Measurements from ENCODE around the gene SYNE1. TPM values are rescaled to one million over a fixed set of nuclear protein-coding genes. Genes with fewer than 3 reads are reported as not detected.
A peak's percentile ranks its signal among the peaks of the same experiment; 100 is the strongest.

The SYNE1 gene
- total RNA-seq, 1 experiment from 2014 or later, result 3.0 TPM

DNA sequence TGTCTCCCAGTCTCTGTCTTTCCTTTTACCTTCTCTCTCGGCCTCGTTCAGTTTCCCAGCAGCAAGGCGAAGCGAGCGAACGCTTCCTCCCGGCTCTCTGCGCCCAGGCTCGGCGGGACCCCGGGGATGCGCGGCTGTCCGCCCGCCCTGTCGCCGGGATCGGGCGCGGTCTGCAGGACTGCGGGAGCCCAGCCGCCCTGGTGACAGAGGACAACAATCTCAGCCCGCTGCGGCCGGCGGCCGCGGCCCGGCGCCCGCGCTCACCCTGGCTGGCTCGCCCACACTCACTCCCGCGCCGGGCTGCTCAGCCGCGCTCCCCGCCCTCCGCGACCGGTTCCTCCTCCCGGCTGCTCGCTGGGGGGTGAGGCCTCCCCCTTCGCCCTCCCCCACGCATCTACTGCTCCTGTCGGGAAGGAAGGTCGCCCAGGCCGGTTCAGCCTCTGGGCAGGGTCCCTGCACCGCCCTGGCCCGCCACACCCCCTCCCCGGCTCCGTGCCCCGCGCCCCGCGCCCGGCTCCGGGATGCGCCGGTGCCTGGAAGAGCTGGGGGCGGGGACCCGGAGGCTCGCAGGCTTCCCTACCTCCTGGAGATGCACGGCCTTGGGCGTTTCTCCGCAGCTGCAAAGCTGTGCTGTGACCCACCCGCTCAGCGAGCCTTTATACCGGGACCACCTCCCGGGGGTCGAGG lies 410 bp downstream of the SYNE1 start:
- no peaks in the 10 kb centered on the region for H3K9me3 ChIP-seq (ENCODE audit: control insufficient read depth, low read depth, low read length)
- no peak overlapping the region for H2BK12ac ChIP-seq (ENCODE audit: insufficient read length, low read depth, low read length)
- peak; percentile 54 for DNase-seq
- peaks cover 0 to 3% (median 0%) of the 10 kb centered on the region in 3 experiments; a peak in 1 of 7 replicates for H3K36me3 Mint-ChIP-seq (ENCODE audit: insufficient read depth in 1 of 3, low read depth in 3 of 3)
- H3K27me3 Mint-ChIP-seq (ENCODE audit: low read depth), result peaks cover 56% of the 10 kb centered on the region
- H3K4me1 Mint-ChIP-seq, result peaks cover 13 to 17% of the 10 kb centered on the region in 2 experiments; a peak in 3 of 4 replicates
- H2BK120ac ChIP-seq (ENCODE audit: low read depth, low read length, poor library complexity, severe bottlenecking), result no peak overlapping the region
- H3K23me2 ChIP-seq (ENCODE audit: insufficient read length, low read depth, low read length, poor library complexity, severe bottlenecking), result peaks cover 14% of the 10 kb centered on the region
- no peak overlapping the region for H3K23ac ChIP-seq (ENCODE audit: insufficient read length, low read depth, low read length)
- TF ChIP-seq, protein P1, sequence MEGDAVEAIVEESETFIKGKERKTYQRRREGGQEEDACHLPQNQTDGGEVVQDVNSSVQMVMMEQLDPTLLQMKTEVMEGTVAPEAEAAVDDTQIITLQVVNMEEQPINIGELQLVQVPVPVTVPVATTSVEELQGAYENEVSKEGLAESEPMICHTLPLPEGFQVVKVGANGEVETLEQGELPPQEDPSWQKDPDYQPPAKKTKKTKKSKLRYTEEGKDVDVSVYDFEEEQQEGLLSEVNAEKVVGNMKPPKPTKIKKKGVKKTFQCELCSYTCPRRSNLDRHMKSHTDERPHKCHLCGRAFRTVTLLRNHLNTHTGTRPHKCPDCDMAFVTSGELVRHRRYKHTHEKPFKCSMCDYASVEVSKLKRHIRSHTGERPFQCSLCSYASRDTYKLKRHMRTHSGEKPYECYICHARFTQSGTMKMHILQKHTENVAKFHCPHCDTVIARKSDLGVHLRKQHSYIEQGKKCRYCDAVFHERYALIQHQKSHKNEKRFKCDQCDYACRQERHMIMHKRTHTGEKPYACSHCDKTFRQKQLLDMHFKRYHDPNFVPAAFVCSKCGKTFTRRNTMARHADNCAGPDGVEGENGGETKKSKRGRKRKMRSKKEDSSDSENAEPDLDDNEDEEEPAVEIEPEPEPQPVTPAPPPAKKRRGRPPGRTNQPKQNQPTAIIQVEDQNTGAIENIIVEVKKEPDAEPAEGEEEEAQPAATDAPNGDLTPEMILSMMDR (conservative IDR thresholded peaks at IDR 0.05), result no peak
- no peak overlapping the region for H3K18ac ChIP-seq (ENCODE audit: insufficient read length, low read depth, low read length)
- H4K8ac ChIP-seq (replicated peaks; ENCODE audit: insufficient read length, low read depth, low read length), result no peak overlapping the region
- no peak overlapping the region for H3T11ph ChIP-seq (ENCODE audit: low read length)
- no peak overlapping the region for H3K27ac ChIP-seq (ENCODE audit: insufficient read length, low read depth, low read length)
- no peak overlapping the region for H4K5ac ChIP-seq (ENCODE audit: insufficient read length, low read depth, low read length)
- peak overlapping the region; percentile 96 for H3K4me2 ChIP-seq (ENCODE audit: insufficient read depth, insufficient read length, low read length)
- H3K27me3 ChIP-seq (ENCODE audit: insufficient read depth, low read length), result peaks cover 14% of the 10 kb centered on the region; the same call in 1 of the 2 replicates
- no peak overlapping the region for H2BK5ac ChIP-seq (ENCODE audit: insufficient read length, low read length)
- no peak overlapping the region; a peak in 1 of 7 replicates for H3K27ac Mint-ChIP-seq
- H2BK20ac ChIP-seq (ENCODE audit: low read depth, low read length, poor library complexity, severe bottlenecking), result no peak overlapping the region
- H3K14ac ChIP-seq (ENCODE audit: insufficient read depth, low read length), result peak overlapping the region; percentile 41; the same call in 1 of the 2 replicates
- H3K4me1 ChIP-seq (ENCODE audit: insufficient read depth, low read length), result no peaks in the 10 kb centered on the region; the same call in 1 of the 2 replicates
- H3K4ac ChIP-seq (ENCODE audit: low read depth, low read length), result no peak overlapping the region
- H3K56ac ChIP-seq (ENCODE audit: insufficient read length, low read depth, low read length), result no peak overlapping the region
- H4K91ac ChIP-seq (ENCODE audit: insufficient read length, low read depth, low read length), result no peak overlapping the region
- H2AK5ac ChIP-seq (ENCODE audit: insufficient read length, low read length), result no peak overlapping the region
- no peaks in the 10 kb centered on the region for H3K79me1 ChIP-seq (ENCODE audit: insufficient read depth, low read depth, low read length, poor library complexity, severe bottlenecking)
- H3K9me3 Mint-ChIP-seq, result no peaks in the 10 kb centered on the region; a peak in 1 of 5 replicates
- peak overlapping the region; percentile 22 for H3K9ac ChIP-seq (ENCODE audit: extremely low read depth, insufficient read length, low read length)
- no peaks in the 10 kb centered on the region for H3K79me2 ChIP-seq (ENCODE audit: insufficient read depth, low read length)
- H4K20me1 ChIP-seq (ENCODE audit: control insufficient read depth, insufficient read depth, insufficient read length), result no peaks in the 10 kb centered on the region
- peak overlapping the region; percentile 73 to 97 for H3K4me3 Mint-ChIP-seq
- H2AFZ ChIP-seq (ENCODE audit: low read length), result no peak overlapping the region
- no CpG with 5 or more reads among the region's 72 CpGs for WGBS (ENCODE audit: extremely low coverage, insufficient read length, low lambda C conversion rate)
- no peak overlapping the region for H2BK15ac ChIP-seq (ENCODE audit: low read depth, low read length)
